ENCODE data around the gene EML4.

EML4 gene

DNA sequence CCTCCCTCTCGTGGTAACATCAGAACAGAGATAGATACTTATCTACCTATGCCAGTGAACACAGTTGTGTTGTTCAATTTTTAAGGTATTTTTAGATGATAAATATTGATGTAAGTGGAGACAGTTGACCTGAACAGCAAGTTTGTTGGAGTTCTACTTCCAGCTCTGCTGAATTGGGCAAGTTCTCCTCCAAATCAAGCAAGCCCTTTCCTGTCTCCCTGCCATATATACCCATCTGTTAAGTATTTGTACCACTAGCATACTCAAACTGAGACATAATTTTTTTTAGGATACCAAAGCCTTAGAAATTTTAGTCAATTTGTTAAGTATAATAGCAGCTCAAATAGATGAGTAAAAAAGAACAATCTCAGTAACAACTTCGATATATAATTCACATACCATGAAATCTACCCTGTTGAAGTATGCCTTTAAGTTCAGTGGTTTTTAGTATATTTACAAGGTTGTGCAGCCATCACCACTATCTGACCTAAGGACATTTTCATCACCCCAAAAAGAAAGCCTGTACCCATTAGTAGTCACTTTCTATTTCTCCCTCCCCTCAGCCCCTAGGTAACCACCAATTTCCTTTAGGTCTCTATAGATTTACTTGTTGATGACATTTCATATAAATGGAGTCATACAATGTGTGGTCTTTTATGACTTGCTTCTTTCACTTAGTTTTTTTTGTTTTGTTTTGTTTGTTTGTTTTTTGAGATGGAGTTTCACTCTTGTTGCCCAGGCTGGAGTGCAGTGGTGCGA, 130.0 kb downstream of the EML4 start:
- DNase-seq (ENCODE audit: low read depth in 1 of 2, low spot score in 1 of 2), result no peak
- Histone ChIP-seq H3K4me3 (replicated peaks; ENCODE audit: insufficient read depth, low read length) (no peak overlapping the region), H3K27me3 (ENCODE audit: insufficient read depth, poor library complexity, severe bottlenecking) (no peaks in the 10 kb centered on the region), H3K27ac (replicated peaks) (no peak overlapping the region)
- TF ChIP-seq GABPA (IDR thresholded peaks at IDR 0.05; ENCODE audit: low read depth) (no peak), POLR2AphosphoS5 (IDR thresholded peaks at IDR 0.05; ENCODE audit: low read depth) (no peak), SPI1 (IDR thresholded peaks at IDR 0.05; ENCODE audit: borderline replicate concordance, low read depth) (no peak), CTCF (IDR thresholded peaks at IDR 0.05; ENCODE audit: insufficient read depth, low read length) (no peak)
- TF ChIP-seq, protein P1, sequence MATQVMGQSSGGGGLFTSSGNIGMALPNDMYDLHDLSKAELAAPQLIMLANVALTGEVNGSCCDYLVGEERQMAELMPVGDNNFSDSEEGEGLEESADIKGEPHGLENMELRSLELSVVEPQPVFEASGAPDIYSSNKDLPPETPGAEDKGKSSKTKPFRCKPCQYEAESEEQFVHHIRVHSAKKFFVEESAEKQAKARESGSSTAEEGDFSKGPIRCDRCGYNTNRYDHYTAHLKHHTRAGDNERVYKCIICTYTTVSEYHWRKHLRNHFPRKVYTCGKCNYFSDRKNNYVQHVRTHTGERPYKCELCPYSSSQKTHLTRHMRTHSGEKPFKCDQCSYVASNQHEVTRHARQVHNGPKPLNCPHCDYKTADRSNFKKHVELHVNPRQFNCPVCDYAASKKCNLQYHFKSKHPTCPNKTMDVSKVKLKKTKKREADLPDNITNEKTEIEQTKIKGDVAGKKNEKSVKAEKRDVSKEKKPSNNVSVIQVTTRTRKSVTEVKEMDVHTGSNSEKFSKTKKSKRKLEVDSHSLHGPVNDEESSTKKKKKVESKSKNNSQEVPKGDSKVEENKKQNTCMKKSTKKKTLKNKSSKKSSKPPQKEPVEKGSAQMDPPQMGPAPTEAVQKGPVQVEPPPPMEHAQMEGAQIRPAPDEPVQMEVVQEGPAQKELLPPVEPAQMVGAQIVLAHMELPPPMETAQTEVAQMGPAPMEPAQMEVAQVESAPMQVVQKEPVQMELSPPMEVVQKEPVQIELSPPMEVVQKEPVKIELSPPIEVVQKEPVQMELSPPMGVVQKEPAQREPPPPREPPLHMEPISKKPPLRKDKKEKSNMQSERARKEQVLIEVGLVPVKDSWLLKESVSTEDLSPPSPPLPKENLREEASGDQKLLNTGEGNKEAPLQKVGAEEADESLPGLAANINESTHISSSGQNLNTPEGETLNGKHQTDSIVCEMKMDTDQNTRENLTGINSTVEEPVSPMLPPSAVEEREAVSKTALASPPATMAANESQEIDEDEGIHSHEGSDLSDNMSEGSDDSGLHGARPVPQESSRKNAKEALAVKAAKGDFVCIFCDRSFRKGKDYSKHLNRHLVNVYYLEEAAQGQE (IDR thresholded peaks at IDR 0.05; ENCODE audit: insufficient replicate concordance, low read depth), result no peak

DNA sequence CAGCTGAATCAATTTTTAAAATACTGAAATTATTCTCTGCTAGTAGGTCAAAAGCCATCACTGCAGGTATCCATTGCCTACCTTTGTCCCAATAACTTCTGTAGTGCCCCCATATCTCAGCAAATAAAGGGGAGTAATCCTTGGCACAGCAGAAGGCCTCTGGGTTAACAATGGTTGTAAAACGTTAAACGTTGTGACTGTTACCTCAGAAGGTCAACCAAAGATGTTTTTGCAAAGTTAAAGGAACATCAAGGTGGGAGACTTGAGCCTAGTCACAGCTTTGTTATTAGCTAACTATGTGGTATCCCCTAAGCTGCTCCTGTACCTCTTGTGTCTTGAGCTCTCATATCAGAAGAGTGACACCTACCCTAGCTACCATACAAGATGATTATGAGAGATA, 131.4 kb downstream of the EML4 start:
- H3K27me3 ChIP-seq (ENCODE audit: insufficient read depth, poor library complexity, severe bottlenecking), result no peaks in the 10 kb centered on the region
- TF ChIP-seq POLR2AphosphoS5 (IDR thresholded peaks at IDR 0.05; ENCODE audit: low read depth), result no peak
- no peak for TF ChIP-seq CTCF (IDR thresholded peaks at IDR 0.05; ENCODE audit: insufficient read depth, low read length)
- no peak for TF ChIP-seq GABPA (IDR thresholded peaks at IDR 0.05; ENCODE audit: low read depth)
- TF ChIP-seq, protein P1 (IDR thresholded peaks at IDR 0.05; ENCODE audit: insufficient replicate concordance, low read depth), result no peak
- no peak for TF ChIP-seq SPI1 (IDR thresholded peaks at IDR 0.05; ENCODE audit: borderline replicate concordance, low read depth)
- DNase-seq (ENCODE audit: low read depth in 1 of 2, low spot score in 1 of 2), result no peak
- H3K27ac ChIP-seq (replicated peaks), result no peak overlapping the region
- no peak overlapping the region for H3K4me3 ChIP-seq (replicated peaks; ENCODE audit: insufficient read depth, low read length)

DNA sequence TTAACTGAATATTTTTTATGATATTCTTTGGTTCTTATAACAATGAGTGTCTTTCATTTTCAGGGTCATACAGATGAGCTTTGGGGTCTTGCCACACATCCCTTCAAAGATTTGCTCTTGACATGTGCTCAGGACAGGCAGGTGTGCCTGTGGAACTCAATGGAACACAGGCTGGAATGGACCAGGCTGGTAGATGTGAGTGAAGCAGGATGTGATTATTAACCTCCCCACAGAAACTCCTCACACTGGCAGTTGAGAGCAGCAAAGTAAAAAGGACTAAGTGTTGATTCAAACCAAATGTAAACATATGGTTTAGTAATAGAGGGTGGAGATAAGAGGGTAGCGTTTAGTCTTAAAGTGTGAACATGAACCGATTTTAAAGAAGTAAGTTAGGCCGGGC, 134.1 kb downstream of the EML4 start:
- no peak overlapping the region for H3K4me3 ChIP-seq (replicated peaks; ENCODE audit: insufficient read depth, low read length)
- H3K27me3 ChIP-seq (ENCODE audit: insufficient read depth, poor library complexity, severe bottlenecking), result no peaks in the 10 kb centered on the region
- no peak for TF ChIP-seq SPI1 (IDR thresholded peaks at IDR 0.05; ENCODE audit: borderline replicate concordance, low read depth)
- no peak for TF ChIP-seq POLR2AphosphoS5 (IDR thresholded peaks at IDR 0.05; ENCODE audit: low read depth)
- TF ChIP-seq, protein P1 (IDR thresholded peaks at IDR 0.05; ENCODE audit: insufficient replicate concordance, low read depth), result no peak
- TF ChIP-seq GABPA (IDR thresholded peaks at IDR 0.05; ENCODE audit: low read depth), result no peak
- TF ChIP-seq CTCF (IDR thresholded peaks at IDR 0.05; ENCODE audit: insufficient read depth, low read length), result no peak
- no peak overlapping the region for H3K27ac ChIP-seq (replicated peaks)
- DNase-seq (ENCODE audit: low read depth in 1 of 2, low spot score in 1 of 2), result no peak
